ENCODE measurements around the gene GTF2H4.

The GTF2H4 gene

GRCh38 chr6:30891450-30891723 is 16.6 kb upstream of the GTF2H4 start:
- no peak overlapping the region for H3K4me2 ChIP-seq
- no peaks in the 10 kb centered on the region for H3K36me3 ChIP-seq (ENCODE audit: insufficient read depth)
- no peak for TF ChIP-seq CTCF (conservative IDR thresholded peaks at IDR 0.05; ENCODE audit: low read depth, low read length)
- H2AFZ ChIP-seq (ENCODE audit: low read depth): no peak overlapping the region
- no peak overlapping the region for H3K27ac ChIP-seq
- H3K79me2 ChIP-seq (ENCODE audit: insufficient read depth, low read depth): no peaks in the 10 kb centered on the region
- H3K9ac ChIP-seq: no peak overlapping the region
- H4K20me1 ChIP-seq (ENCODE audit: insufficient read depth): no peaks in the 10 kb centered on the region
- no peaks in the 10 kb centered on the region for H3K4me1 ChIP-seq (ENCODE audit: low read depth, poor library complexity, severe bottlenecking)
- H3K27me3 ChIP-seq (ENCODE audit: insufficient read depth, low read depth): peaks cover 10% of the 10 kb centered on the region; the same call in 1 of the 2 replicates
- no peak overlapping the region for H3K4me3 ChIP-seq (IDR thresholded peaks at IDR 0.05; ENCODE audit: insufficient read depth, low read depth, low read length)

GRCh38 chr6:30891816-30892538 is 16.0 kb upstream of the GTF2H4 start:
- H3K27ac ChIP-seq: no peak overlapping the region
- H3K36me3 ChIP-seq (ENCODE audit: insufficient read depth): no peaks in the 10 kb centered on the region

GRCh38 chr6:30893001-30893591 is 14.9 kb upstream of the GTF2H4 start:
- TF ChIP-seq CTCF (conservative IDR thresholded peaks at IDR 0.05; ENCODE audit: low read depth, low read length): no peak
- no peak overlapping the region for H3K4me3 ChIP-seq (IDR thresholded peaks at IDR 0.05; ENCODE audit: insufficient read depth, low read depth, low read length)
- peaks cover 10% of the 10 kb centered on the region; the same call in 1 of the 2 replicates for H3K27me3 ChIP-seq (ENCODE audit: insufficient read depth, low read depth)
- H3K36me3 ChIP-seq (ENCODE audit: insufficient read depth): no peaks in the 10 kb centered on the region
- H3K79me2 ChIP-seq (ENCODE audit: insufficient read depth, low read depth): no peaks in the 10 kb centered on the region
- H3K27ac ChIP-seq: no peak overlapping the region
- H4K20me1 ChIP-seq (ENCODE audit: insufficient read depth): no peaks in the 10 kb centered on the region
- H2AFZ ChIP-seq (ENCODE audit: low read depth): no peak overlapping the region
- H3K9ac ChIP-seq: no peak overlapping the region
- H3K4me2 ChIP-seq: no peak overlapping the region
- no peaks in the 10 kb centered on the region for H3K4me1 ChIP-seq (ENCODE audit: low read depth, poor library complexity, severe bottlenecking)

More at GRCh38 chr6:30891816-30892538, 16.0 kb upstream of the GTF2H4 start:
- H3K27me3 ChIP-seq (ENCODE audit: insufficient read depth, low read depth): peaks cover 10% of the 10 kb centered on the region; the same call in 1 of the 2 replicates
- no peak for TF ChIP-seq CTCF (conservative IDR thresholded peaks at IDR 0.05; ENCODE audit: low read depth, low read length)
- H2AFZ ChIP-seq (ENCODE audit: low read depth): no peak overlapping the region
- H3K4me3 ChIP-seq (IDR thresholded peaks at IDR 0.05; ENCODE audit: insufficient read depth, low read depth, low read length): no peak overlapping the region
- H3K4me2 ChIP-seq: no peak overlapping the region
- H4K20me1 ChIP-seq (ENCODE audit: insufficient read depth): no peaks in the 10 kb centered on the region
- H3K4me1 ChIP-seq (ENCODE audit: low read depth, poor library complexity, severe bottlenecking): no peaks in the 10 kb centered on the region
- no peaks in the 10 kb centered on the region for H3K79me2 ChIP-seq (ENCODE audit: insufficient read depth, low read depth)
- H3K9ac ChIP-seq: no peak overlapping the region

- H3K4me2 ChIP-seq: no peak overlapping the region
- H3K4me1 ChIP-seq (ENCODE audit: low read depth, poor library complexity, severe bottlenecking): no peaks in the 10 kb centered on the region
- no peak overlapping the region for H3K4me3 ChIP-seq (IDR thresholded peaks at IDR 0.05; ENCODE audit: insufficient read depth, low read depth, low read length)
- no peaks in the 10 kb centered on the region for H4K20me1 ChIP-seq (ENCODE audit: insufficient read depth)
- H3K36me3 ChIP-seq (ENCODE audit: insufficient read depth): no peaks in the 10 kb centered on the region
- peaks cover 10% of the 10 kb centered on the region; the same call in 1 of the 2 replicates for H3K27me3 ChIP-seq (ENCODE audit: insufficient read depth, low read depth)
- no peaks in the 10 kb centered on the region for H3K79me2 ChIP-seq (ENCODE audit: insufficient read depth, low read depth)
- H3K9ac ChIP-seq: no peak overlapping the region
- no peak for TF ChIP-seq CTCF (conservative IDR thresholded peaks at IDR 0.05; ENCODE audit: low read depth, low read length)
- no peak overlapping the region for H3K27ac ChIP-seq
- no peak overlapping the region for H2AFZ ChIP-seq (ENCODE audit: low read depth)
These were observed 14.3 kb upstream of the GTF2H4 start for GRCh38 chr6:30893666-30894065.

All from KMS-11 (cell line).